GM12872 (cell line): Measurements from ENCODE around the gene GPC1.

Source experiments
- TF ChIP-seq, protein P1 (sequence below): IDR thresholded peaks from 3 replicates; pipeline ENCODE4 v1.5.1; 2011; ENCODE audit warnings: low read depth, mild to moderate bottlenecking, low read length, moderate library complexity; ENCODE audit not compliant: insufficient read depth

GPC1 gene

DNA sequence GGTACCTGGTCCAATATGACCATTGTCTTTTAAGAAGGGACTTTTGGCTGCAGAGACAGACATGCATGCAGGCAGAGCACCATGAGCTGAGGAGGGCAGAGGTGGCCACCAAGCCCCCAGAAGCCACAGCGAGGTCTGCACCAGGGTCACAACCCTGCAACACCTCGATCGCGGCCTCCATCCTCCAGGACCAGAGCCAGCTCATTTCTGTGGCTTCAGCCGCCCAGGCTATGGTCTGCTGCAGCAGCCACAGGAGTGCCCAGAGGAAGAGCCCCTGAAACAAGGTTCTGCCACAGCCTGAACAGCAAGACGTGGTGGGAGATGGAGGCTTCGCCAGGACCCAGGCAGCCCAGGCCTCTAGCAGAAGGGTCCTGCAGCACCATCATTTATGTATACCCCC lies 68.4 kb downstream of the GPC1 start:
- TF ChIP-seq, protein P1, sequence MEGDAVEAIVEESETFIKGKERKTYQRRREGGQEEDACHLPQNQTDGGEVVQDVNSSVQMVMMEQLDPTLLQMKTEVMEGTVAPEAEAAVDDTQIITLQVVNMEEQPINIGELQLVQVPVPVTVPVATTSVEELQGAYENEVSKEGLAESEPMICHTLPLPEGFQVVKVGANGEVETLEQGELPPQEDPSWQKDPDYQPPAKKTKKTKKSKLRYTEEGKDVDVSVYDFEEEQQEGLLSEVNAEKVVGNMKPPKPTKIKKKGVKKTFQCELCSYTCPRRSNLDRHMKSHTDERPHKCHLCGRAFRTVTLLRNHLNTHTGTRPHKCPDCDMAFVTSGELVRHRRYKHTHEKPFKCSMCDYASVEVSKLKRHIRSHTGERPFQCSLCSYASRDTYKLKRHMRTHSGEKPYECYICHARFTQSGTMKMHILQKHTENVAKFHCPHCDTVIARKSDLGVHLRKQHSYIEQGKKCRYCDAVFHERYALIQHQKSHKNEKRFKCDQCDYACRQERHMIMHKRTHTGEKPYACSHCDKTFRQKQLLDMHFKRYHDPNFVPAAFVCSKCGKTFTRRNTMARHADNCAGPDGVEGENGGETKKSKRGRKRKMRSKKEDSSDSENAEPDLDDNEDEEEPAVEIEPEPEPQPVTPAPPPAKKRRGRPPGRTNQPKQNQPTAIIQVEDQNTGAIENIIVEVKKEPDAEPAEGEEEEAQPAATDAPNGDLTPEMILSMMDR: no peak

DNA sequence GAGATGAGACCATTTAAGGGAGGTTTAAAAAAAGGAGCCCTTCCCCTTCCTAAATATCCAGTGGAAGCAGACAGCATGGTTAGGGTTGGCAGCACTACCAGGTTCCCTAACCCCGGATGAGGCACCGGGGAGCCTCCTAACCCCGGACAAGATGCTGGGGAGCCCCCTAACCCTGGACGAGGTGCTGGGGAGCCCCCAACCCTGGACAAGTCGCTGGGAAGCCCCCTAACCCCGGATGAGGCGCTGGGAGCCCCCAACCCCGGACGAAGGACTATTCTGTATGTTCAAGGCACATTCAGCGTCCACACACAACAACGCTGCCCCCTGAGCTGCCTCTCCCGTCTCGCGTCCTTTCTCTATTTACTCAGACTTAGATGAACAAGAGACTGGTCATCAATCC lies 70.4 kb downstream of the GPC1 start:
- TF ChIP-seq, protein P1: no peak

DNA sequence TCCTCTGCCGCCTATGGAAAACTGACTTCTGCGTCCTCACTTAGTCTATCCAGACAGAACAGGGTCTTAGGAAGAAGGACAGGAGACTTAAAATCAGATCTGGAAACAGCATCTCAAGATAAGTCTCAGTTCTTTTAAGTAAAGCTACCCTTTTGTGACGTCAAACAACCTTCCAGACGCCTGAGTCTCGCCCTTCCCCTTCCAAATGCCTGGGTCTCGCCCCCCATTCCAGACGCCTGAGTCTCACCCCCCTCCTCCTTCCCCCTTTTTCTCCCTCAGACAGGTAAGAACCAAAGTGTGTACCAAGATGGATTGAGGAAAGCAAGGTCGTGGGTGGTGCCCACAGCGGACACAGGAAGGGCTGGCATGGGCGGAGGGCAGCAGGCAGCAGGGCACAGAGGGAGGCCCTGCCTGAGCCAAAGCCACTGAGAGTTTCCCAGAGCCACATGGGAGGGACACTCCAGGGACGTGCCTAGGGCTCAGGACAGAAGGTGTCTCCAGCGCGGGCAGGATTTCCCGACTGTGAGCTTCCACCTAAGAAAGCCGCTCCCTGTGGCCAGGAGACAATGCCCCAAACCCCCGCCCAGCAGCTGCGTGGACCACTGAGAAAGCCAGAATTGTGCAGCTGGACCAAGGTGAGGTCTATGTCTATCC lies 71.1 kb downstream of the GPC1 start:
- TF ChIP-seq, protein P1: no peak

DNA sequence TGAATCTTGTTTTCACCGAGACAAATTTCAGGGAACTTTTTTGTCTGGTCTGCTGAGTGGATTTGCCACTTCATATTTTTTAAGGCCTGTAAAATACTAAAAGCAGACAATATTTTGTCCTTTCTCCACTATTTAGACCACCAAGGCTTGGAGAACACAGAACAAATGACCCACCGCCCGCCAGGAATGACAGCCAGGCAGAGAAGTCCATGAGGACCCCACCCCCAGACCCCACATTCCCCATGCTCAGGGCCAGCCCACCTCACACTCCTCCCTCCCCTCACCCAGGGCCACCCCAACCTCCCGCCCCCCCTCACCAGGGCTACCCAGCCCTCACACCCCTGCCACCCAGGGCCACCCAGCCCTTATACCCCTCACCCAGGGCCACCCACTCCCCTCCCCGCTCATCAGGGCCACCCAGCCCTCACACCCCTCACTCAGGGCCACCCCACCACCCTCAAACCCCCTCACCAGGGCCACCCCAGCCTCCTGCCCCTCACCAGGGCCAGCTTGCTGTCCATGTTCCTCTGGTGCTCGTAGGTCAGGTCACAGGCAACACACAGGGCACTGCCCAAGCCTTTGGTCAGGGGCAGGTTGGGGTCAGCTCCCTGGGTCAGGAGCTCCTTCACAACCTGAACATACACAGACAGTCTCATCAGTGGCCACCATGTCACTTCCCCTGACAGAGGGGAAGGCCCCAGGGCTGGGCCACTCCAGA lies 71.8 kb downstream of the GPC1 start:
- TF ChIP-seq, protein P1: no peak

DNA sequence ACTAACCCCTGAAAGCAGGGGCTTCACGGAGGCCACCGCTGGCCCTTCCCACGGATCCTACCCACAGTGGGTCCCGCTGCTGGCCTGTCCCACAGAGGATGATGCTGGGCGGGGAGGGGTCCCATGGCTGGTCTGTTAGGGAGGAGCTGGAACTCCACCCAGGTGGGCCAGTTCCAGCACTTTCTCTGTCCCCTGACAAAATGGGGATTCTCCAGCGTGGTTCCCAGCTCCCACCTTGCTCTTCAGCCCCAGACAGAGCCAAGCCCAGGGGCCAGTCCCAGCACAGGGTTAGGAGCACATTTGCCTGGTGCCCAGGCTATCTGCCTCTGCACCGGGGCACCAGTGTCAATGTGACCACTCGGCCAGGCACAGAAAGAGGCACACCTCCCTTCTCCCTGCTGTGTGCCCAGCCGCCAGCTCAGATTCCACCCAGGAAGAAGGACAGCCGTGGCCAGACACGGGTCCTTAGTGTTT lies 72.4 kb downstream of the GPC1 start:
- TF ChIP-seq, protein P1: no peak

DNA sequence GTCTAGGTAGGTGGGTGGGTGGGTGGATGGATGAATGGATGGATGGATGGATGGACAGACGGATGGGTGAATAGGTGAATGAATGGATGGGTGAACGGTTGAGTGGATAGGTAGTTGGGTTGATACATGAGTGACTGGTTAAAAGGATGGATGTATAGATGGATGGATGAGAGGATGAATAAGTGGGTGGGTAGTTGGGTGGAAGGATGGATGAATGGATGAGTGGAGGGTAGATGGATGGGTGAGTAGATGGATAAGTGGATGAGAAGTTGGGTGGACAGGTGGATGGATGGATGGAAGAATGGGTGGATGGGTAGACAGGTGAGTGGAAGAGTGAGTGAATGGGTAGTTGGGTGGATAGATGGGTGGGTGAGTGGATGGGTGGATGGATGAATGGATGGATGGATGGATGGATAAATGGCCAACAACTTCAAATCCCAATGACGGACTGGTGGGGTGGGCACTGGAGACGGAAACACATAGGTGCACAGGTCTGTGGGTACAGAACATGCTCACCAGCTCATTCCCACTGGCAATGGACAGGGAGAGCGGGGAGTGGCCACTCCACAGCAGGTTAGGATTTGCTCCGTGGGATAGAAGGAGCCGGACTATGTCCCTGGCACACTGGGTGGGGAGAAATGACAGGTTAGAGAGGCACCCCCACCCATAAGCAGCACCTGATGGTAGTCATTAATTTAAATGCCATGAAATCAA lies 73.5 kb downstream of the GPC1 start:
- TF ChIP-seq, protein P1: no peak
